Kidney (tissue), 14 donors: ENCODE data around the gene MANBA. TPM values are rescaled to one million over a fixed set of nuclear protein-coding genes. Genes with fewer than 3 reads are reported as not detected.

Experiments
- DNase-seq, 5 donors: peaks; one replicate each; pipeline ENCODE4 v3.0.0-alpha.2; 2013 to 2020
- FAIRE-seq: peaks from 2 replicates; lab custom pipeline; 2012; peaks lifted over from hg19 to GRCh38; lab: Jason Lieb, UNC
- H3K27ac ChIP-seq, 2 donors: one replicate each; pipeline ENCODE4 v1.7.0; 2013; ENCODE audit warnings: low read depth in 2 of 2, low read length in 2 of 2, inconsistent platforms in 1 of 2
- H3K27me3 ChIP-seq: one replicate; pipeline ENCODE4 v1.7.1; 2013; ENCODE audit warnings: low read length, inconsistent platforms; ENCODE audit not compliant: control insufficient read depth, insufficient read depth
- H3K36me3 ChIP-seq, 3 donors: one replicate each; pipeline versions ENCODE4 v1.7.0 to v1.7.1; 2013; ENCODE audit warnings: low read length in 3 of 3, control low read depth in 1 of 3, inconsistent platforms in 1 of 3; ENCODE audit not compliant: insufficient read depth in 3 of 3, control insufficient read depth in 2 of 3
- H3K4me1 ChIP-seq, 3 donors: one replicate each; pipeline versions ENCODE4 v1.7.0 to v1.7.1; 2013; ENCODE audit warnings: low read length in 3 of 3, inconsistent platforms in 1 of 3, low read depth in 1 of 3; ENCODE audit not compliant: control insufficient read depth in 2 of 3, insufficient read depth in 2 of 3
- H3K4me3 ChIP-seq, 3 donors: one replicate each; pipeline versions ENCODE4 v1.7.0 to v1.8.1; 2013; ENCODE audit warnings: low read length in 3 of 3, control low read depth in 1 of 3, inconsistent platforms in 1 of 3
- H3K9ac ChIP-seq, 3 donors: one replicate each; pipeline versions ENCODE4 v1.7.0 to v1.7.1; 2013; ENCODE audit warnings: low read length in 3 of 3, control low read depth in 1 of 3, inconsistent platforms in 1 of 3
- H3K9me3 ChIP-seq, 3 donors: one replicate each; pipeline versions ENCODE4 v1.7.0 to v1.7.1; 2013; ENCODE audit warnings: low read length in 3 of 3, control low read depth in 1 of 3, inconsistent platforms in 1 of 3; ENCODE audit not compliant: control insufficient read depth in 2 of 3, insufficient read depth in 1 of 3
- intact Hi-C: fragments of 100-400 bp; cut with DNase I; formaldehyde crosslinking; loops from one replicate; pipeline ENCODE4 v1.11.1; 2022
- polyA plus RNA-seq: library from polyadenylated mRNA; stranded (reverse); fragments of 350-450 nt; fragmentation: Illumina TruSeq; extraction: RNeasy Lipid Tissue Mini Kit (QIAGEN cat#74804); gene quantifications from one replicate; pipeline ENCODE4 v1.2.3, GENCODE V29; 2014; ENCODE audit warnings: low read depth, low replicate concordance; ENCODE audit not compliant: insufficient read depth
- total RNA-seq: library from RNA; stranded (reverse); fragmentation: NEBNext Ultra II Directional; extraction: Animal tissue kit (Norgen Biotek cat#: 25700); gene quantifications from one replicate; pipeline ENCODE4 v1.2.1, GENCODE V29; 2021
- TF ChIP-seq, protein P1 (sequence below): IDR thresholded peaks from 3 replicates; pipeline ENCODE4 v1.5.1; 2012; ENCODE audit warnings: mild to moderate bottlenecking, moderate library complexity, borderline replicate concordance; ENCODE audit not compliant: insufficient read depth; ENCODE audit errors: extremely low read depth
- donor health status: control.
- donor health status: control.
- donor health status: control.
- donor health status: control.
- donor health status: control.
- donor health status: DM: yes; HTN: yes; CAD: no.
- donor health status: Normal renal cell carcinoma (clear cell type).

MANBA gene
- total and polyA plus RNA-seq, 2 donors from 2014 or later, result 19.0 to 28.0 TPM

DNA sequence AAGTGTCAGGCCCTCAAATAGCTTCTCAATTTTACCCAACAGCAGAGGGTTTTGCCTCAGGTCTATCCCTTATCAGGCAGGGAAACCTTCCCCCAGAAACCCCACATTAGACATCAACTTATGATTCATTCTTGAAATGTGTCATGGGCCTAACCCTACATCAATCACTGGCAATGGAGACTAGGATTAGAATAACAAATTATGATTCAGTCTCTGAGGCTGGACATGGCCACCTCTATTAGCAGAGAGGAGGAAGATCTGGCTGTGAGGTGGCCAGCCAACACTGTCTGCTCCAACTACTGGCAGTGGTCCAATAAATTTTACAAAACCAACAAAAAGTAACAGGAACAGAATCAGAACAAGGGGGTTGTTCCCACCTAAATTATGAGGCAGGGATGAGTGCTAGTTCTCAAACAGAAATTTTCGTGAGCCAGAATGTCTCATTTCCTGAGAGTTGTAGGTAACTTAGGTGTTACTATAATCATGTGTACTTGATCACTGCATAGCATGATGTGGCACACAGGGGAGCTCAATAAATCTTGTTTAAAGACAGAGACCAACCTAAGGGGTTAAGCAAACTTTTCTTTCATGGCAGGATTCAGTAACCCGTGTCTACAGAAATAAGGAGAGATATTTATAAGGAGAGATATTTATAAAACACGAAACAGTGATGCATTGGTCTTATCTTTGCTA is 132.8 kb downstream of the MANBA start:
- H3K27me3 ChIP-seq, result no peaks in the 10 kb centered on the region
- no peak for FAIRE-seq
- intact Hi-C loops, result loop anchor here (10.0 kb wide), 1 partner anchor 183 kb away; no protein-coding TSS in a partner anchor

DNA sequence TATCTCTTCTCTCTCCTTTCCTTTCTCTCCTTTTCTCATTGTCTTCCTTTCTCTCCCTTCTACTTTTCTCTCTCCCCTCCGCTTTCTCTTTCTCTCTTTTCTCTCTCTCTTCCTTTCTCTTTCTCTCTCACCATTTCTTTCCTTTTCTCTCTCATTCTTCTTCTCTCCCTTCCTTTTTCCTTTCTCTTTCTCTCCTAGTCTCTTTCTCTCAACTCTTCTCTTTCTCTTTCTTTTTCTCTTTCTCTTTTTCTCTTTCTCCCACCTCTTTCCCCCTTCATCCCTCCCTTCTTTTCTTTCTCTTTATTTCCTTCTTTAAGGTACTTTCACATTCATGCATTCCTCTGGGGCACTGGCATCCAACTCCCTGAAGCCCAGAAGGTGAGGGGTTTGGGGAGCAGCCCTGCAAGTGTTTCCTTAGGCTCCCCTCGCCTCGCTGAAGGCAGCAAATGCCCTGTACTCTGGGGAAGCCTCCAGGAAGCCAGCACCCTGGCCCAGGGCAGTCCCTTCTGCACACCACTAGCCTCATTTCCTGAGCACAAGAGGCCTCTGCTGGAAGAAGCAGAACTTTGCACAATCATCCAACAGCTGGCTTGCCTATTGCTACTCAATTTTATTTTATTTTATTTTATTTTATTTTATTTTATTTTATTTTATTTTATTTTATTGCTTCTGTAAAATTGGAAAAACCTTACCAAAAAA is 135.4 kb downstream of the MANBA start:
- no peaks in the 10 kb centered on the region for H3K36me3 ChIP-seq
- intact Hi-C loops, result loop anchor here (10.0 kb wide), 1 partner anchor 181 kb away; no protein-coding TSS in a partner anchor
- H3K4me3 ChIP-seq, result peak overlapping the region in 1 of 3 donors; percentile 8

More for the DNA sequence above, 132.8 kb downstream of the MANBA start:
- H3K4me3 ChIP-seq, result no peak overlapping the region
- DNase-seq, result peak in 1 of 5 donors; percentile 7
- H3K36me3 ChIP-seq, result no peaks in the 10 kb centered on the region
- TF ChIP-seq, protein P1, sequence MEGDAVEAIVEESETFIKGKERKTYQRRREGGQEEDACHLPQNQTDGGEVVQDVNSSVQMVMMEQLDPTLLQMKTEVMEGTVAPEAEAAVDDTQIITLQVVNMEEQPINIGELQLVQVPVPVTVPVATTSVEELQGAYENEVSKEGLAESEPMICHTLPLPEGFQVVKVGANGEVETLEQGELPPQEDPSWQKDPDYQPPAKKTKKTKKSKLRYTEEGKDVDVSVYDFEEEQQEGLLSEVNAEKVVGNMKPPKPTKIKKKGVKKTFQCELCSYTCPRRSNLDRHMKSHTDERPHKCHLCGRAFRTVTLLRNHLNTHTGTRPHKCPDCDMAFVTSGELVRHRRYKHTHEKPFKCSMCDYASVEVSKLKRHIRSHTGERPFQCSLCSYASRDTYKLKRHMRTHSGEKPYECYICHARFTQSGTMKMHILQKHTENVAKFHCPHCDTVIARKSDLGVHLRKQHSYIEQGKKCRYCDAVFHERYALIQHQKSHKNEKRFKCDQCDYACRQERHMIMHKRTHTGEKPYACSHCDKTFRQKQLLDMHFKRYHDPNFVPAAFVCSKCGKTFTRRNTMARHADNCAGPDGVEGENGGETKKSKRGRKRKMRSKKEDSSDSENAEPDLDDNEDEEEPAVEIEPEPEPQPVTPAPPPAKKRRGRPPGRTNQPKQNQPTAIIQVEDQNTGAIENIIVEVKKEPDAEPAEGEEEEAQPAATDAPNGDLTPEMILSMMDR, result no peak
- no peaks in the 10 kb centered on the region for H3K4me1 ChIP-seq
- no peaks in the 10 kb centered on the region for H3K9me3 ChIP-seq
- H3K27ac ChIP-seq, result no peak overlapping the region
- H3K9ac ChIP-seq, result no peak overlapping the region

DNA sequence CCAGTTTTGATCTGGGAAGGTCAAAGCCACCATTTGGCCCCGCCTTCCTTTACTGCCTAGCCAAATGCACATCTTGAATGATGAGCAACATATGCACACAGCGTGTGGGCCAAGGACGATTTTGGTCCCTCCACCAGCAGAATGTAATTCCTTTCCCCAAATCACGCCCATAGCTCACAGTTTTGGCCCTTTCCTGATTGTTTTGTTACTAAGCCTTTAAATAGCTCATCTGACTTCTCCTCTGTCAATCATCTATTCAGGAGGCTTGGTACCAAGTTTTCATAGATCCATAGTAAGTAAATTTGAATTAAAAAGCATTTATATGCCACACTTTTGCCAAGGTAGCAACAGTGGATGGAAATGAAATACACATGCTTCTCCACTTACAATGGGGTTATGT is 136.3 kb downstream of the MANBA start:
- Histone ChIP-seq H3K4me1 (peaks cover 0 to 8% (median 4%) of the 10 kb centered on the region in 3 donors), H3K9me3 (no peaks in the 10 kb centered on the region), H3K9ac (no peak overlapping the region), H3K27me3 (no peaks in the 10 kb centered on the region), H3K4me3 (no peak overlapping the region), H3K27ac (no peak overlapping the region), H3K36me3 (no peaks in the 10 kb centered on the region)
- intact Hi-C loops, result loop anchor here (10.0 kb wide), 1 partner anchor 180 kb away; no protein-coding TSS in a partner anchor
- DNase-seq, result no peak
- no peak for FAIRE-seq
- TF ChIP-seq, protein P1, result no peak

More for the DNA sequence above, 135.4 kb downstream of the MANBA start:
- no peaks in the 10 kb centered on the region for H3K27me3 ChIP-seq
- TF ChIP-seq, protein P1, result peak; percentile 68
- FAIRE-seq, result no peak
- H3K27ac ChIP-seq, result no peak overlapping the region
- H3K4me1 ChIP-seq, result peaks cover 0 to 6% (median 2%) of the 10 kb centered on the region in 3 donors
- H3K9me3 ChIP-seq, result no peaks in the 10 kb centered on the region
- H3K9ac ChIP-seq, result no peak overlapping the region
- DNase-seq, result peak in 2 of 5 donors; percentile 60 to 79
